Subcutaneous adipose tissue (tissue), 4 donors: ENCODE measurements around the gene RALGAPA1. TPM values are rescaled to one million over a fixed set of nuclear protein-coding genes. Genes with fewer than 3 reads are reported as not detected.

Source experiments
- total RNA-seq, 4 donors: library from RNA; depleted of rRNA; stranded (reverse); fragments of >200 nt; gene quantifications; one replicate each; pipeline ENCODE4 v1.1.0, GENCODE V29; 2016
- TF ChIP-seq, protein P1 (sequence below): fragments of 450-650 bp; IDR thresholded peaks from one replicate; pipeline ENCODE4 v1.5.1; 2016; ENCODE audit warnings: low read depth, mild to moderate bottlenecking, control low read depth, antibody characterized with exemption, moderate library complexity

Gene RALGAPA1
- total RNA-seq, 4 donors from 2014 or later, result 48.6 to 104 (median 65.9) TPM

GRCh38 chr14:35699791-35700444 is 109.2 kb downstream of the RALGAPA1 start:
- TF ChIP-seq, protein P1, sequence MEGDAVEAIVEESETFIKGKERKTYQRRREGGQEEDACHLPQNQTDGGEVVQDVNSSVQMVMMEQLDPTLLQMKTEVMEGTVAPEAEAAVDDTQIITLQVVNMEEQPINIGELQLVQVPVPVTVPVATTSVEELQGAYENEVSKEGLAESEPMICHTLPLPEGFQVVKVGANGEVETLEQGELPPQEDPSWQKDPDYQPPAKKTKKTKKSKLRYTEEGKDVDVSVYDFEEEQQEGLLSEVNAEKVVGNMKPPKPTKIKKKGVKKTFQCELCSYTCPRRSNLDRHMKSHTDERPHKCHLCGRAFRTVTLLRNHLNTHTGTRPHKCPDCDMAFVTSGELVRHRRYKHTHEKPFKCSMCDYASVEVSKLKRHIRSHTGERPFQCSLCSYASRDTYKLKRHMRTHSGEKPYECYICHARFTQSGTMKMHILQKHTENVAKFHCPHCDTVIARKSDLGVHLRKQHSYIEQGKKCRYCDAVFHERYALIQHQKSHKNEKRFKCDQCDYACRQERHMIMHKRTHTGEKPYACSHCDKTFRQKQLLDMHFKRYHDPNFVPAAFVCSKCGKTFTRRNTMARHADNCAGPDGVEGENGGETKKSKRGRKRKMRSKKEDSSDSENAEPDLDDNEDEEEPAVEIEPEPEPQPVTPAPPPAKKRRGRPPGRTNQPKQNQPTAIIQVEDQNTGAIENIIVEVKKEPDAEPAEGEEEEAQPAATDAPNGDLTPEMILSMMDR, result no peak

DNA sequence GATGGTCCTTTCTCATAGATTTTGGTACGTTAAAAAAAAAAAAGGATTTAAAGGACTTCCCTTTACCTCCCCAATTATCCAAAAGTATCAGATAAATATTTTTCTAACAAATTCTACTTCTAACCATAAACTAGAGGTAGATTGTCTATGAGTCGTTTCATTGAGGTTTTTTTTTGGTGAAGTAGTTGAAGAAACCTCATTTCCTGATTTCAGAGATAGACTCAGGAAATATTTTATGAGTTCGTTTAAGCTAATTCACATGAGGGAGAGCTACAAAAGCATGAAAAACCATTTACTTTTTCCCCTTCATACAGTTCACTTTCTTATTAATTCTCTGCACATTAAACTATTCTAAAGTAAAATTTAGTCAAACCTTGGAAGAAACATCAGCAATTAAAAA is 112.5 kb downstream of the RALGAPA1 start:
- TF ChIP-seq, protein P1, result no peak

DNA sequence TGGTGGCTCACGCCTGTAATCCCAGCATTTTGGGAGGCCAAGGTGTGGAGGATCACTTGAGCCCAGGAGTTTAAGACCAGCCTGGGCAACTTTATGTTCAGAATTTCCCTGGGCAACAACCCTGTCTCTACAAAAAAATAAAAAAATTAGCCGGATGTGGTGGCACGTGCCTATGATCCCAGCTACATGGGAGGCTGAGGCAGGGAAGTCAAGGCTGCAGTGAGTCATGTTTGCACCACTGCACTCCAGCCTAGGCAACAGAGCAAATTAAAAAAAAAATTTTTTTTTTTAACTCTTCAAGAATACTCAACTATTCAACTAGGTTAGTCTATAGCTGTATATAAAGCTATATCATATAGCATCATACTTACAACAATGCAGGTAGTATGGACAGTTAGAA is 113.0 kb downstream of the RALGAPA1 start:
- TF ChIP-seq, protein P1, result no peak

DNA sequence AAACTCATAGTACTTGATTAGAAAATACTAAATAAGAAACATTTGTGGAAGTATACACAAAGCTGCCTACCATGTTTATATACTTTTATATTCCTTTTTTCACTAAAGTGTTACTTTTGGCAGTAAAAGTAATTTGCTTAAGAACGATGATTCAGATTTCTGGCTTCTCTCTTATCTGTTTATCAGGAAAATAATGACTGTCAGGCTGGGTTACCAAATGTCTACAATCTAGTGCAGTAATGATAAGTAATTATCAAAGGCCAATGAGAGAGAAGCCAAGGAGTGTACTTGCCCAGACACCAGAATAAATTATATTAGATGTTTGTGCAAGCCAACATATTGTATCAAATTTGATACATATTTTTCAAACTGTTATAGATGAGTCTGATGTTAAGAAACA is 113.4 kb downstream of the RALGAPA1 start:
- TF ChIP-seq, protein P1, result no peak

DNA sequence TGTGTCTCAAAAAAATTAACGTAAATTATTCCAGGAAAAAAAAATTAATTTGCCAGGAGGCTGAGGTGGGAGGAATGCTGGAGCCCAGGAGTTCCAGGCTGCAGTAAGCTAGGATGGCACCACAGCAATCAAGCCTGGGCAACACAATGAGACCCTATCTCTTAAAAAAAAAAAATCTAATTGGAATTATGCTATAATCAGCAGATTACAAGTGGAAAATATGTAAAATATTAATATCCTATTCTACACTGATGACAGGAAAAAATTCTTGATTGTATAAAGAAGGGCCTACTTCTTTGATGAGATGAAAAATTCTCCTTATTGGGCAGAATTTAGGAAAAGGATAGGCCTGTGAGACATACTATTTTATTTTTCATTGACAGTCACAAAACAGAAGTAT is 114.0 kb downstream of the RALGAPA1 start:
- TF ChIP-seq, protein P1, result no peak

DNA sequence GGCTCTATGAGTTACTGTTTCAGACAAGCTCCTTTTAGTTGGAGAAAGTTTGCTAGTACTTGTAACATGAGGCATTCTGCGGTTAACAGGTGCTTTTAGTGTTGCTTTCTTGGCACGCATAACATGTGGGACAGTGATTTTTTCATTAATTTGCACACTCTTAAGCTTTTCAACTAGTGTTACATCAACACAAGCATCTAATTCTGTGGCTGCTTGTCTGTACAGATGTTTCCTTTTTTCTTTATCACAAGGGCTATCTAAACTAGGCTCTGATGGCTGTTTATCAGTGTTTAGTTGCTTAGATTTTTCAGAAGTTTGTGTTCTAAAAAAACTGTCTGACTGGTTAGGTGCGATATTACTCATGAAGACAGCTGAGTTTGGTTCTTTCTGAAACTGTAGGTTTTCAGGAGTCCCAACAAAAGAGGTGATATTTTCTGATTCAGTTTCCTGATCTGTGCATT is 120.1 kb downstream of the RALGAPA1 start:
- TF ChIP-seq, protein P1, result no peak

DNA sequence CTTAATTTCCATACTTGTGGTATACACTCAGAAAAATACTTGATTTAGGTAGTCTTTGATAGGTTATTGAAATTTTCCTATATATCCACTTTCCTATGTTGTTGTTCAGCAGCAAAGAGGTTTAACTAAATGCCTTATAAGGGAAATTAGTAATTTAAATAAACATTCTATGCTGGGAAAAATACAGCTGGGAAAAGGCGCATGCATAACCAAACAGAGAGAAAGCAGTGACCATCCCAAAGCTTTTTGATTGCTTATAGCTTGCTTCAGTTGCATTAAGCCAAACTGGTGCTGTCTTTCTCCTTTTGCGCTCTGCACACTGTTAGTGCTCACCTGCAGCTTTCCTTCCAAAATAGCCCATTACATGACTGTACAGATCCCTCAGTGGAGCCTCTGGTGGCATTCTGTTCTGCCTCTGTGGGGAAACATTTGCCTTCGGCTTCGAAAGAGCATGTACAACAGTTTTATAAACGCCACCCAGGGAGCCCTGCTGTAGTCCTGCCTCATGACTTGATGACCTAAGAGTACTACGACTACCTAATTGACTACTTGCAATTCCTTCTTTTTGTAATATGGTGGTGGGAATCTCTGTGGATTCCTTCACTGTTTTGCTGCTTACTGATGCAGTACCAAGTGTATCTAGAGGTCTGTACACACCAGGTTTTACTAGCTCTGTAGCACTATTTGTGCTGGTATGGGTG is 120.8 kb downstream of the RALGAPA1 start:
- TF ChIP-seq, protein P1, result no peak
